ENCODE measurements around the gene IGFBP6.

- no peak for TF ChIP-seq POLR2AphosphoS5 (IDR thresholded peaks at IDR 0.05)
- no peak for TF ChIP-seq CTCF (IDR thresholded peaks at IDR 0.05)
Observed at GRCh38 chr12:53113136-53113705, 15.8 kb downstream of the IGFBP6 start.

All from prostate gland (tissue), 2 donors.